Activated T-cell treated with anti-CD3 and anti-CD28 coated beads, Interleukin-2, amount 50 U/mL, for 72 hours (primary cell): ENCODE measurements around the gene SRSF3. TPM values are rescaled to one million over a fixed set of nuclear protein-coding genes. Genes with fewer than 3 reads are reported as not detected.
A peak's percentile ranks its signal among the peaks of the same experiment; 100 is the strongest.
"Not testable (repeated sequence)": the region's sequence is repeated elsewhere in the genome, so short reads cannot be mapped to it uniquely, and the experiment has no call there.

Source experiments
- ATAC-seq, 2 donors: fragments of 150-1000 bp; cut with Tn5 transposase; replicated peaks in 1 of 2; 2 replicates each; pipeline ENCODE4 v1.10.0; 2021; ENCODE audit warnings: moderate library complexity in 2 of 2, mild to moderate bottlenecking in 1 of 2
- DNase-seq, 2 donors: peaks; one replicate each; pipeline ENCODE4 v3.0.0; 2021 to 2022; ENCODE audit warnings: mixed read lengths in 1 of 2
- H3K27ac Mint-ChIP-seq: one replicate; pipeline ENCODE4 v1.8.0; 2022; ENCODE audit warnings: mild to moderate bottlenecking, moderate library complexity, mixed read lengths
- H3K27me3 Mint-ChIP-seq: one replicate; pipeline ENCODE4 v1.8.0; 2022; ENCODE audit warnings: low read depth, mixed read lengths
- H3K36me3 Mint-ChIP-seq, 2 donors: one replicate each; pipeline ENCODE4 v1.8.0; 2022; ENCODE audit warnings: mixed read lengths in 2 of 2, mild to moderate bottlenecking in 1 of 2; ENCODE audit not compliant: insufficient read depth in 2 of 2
- H3K4me1 Mint-ChIP-seq: one replicate; pipeline ENCODE4 v1.8.0; 2022; ENCODE audit warnings: low read depth, mixed read lengths
- H3K4me3 Mint-ChIP-seq, 2 donors: one replicate each; pipeline ENCODE4 v1.8.0; 2022; ENCODE audit warnings: mild to moderate bottlenecking in 2 of 2, mixed read lengths in 2 of 2, moderate library complexity in 2 of 2
- H3K9me3 Mint-ChIP-seq, 2 donors: one replicate each; pipeline ENCODE4 v1.8.0; 2022; ENCODE audit warnings: mixed read lengths in 2 of 2
- total RNA-seq, 2 donors: library from RNA; stranded (reverse); gene quantifications; one replicate each; pipeline ENCODE4 v1.2.3, GENCODE V29; 2022

Gene SRSF3
- total RNA-seq, 2 donors from 2014 or later: 409 to 541 TPM

- peaks cover 14 to 28% of the 10 kb centered on the region in 2 donors for H3K36me3 Mint-ChIP-seq
- H3K4me3 Mint-ChIP-seq, DNase-seq, ATAC-seq, H3K27me3 Mint-ChIP-seq, H3K9me3 Mint-ChIP-seq: not testable (repeated sequence)
- peak overlapping the region; percentile 44 for H3K27ac Mint-ChIP-seq
- H3K4me1 Mint-ChIP-seq: peaks cover 38% of the 10 kb centered on the region
Observed at GRCh38 chr6:36611679-36612078, 17.5 kb downstream of the SRSF3 start.

GRCh38 chr6:36612101-36612625, 18.0 kb downstream of the SRSF3 start:
- H3K27ac Mint-ChIP-seq: no peak overlapping the region
- ATAC-seq: no peak
- H3K36me3 Mint-ChIP-seq: peaks cover 14 to 24% of the 10 kb centered on the region in 2 donors
- H3K9me3 Mint-ChIP-seq: no peaks in the 10 kb centered on the region
- H3K27me3 Mint-ChIP-seq: no peaks in the 10 kb centered on the region
- H3K4me1 Mint-ChIP-seq: peaks cover 38% of the 10 kb centered on the region
- no peak for DNase-seq
- H3K4me3 Mint-ChIP-seq: no peak overlapping the region

- no peak for DNase-seq
- Mint-ChIP-seq H3K4me3 (no peak overlapping the region), H3K9me3 (no peaks in the 10 kb centered on the region), H3K36me3 (peaks cover 8 to 16% of the 10 kb centered on the region in 2 donors), H3K27me3 (no peaks in the 10 kb centered on the region), H3K4me1 (peaks cover 25% of the 10 kb centered on the region), H3K27ac (peak overlapping the region; percentile 0)
- ATAC-seq: no peak
Observed at GRCh38 chr6:36613200-36613995, 19.2 kb downstream of the SRSF3 start.

- Mint-ChIP-seq H3K36me3 (peaks cover 3 to 9% of the 10 kb centered on the region in 2 donors), H3K9me3 (no peaks in the 10 kb centered on the region), H3K4me1 (peaks cover 21% of the 10 kb centered on the region), H3K27ac (peak overlapping the region; percentile 56), H3K4me3 (no peak overlapping the region), H3K27me3 (no peaks in the 10 kb centered on the region)
- DNase-seq: peak; percentile 46 to 63
- ATAC-seq: peak; percentile 35 to 51
Observed at GRCh38 chr6:36615018-36615761, 21.0 kb downstream of the SRSF3 start.

GRCh38 chr6:36616893-36617521, 22.8 kb downstream of the SRSF3 start:
- Mint-ChIP-seq H3K27me3 (no peaks in the 10 kb centered on the region), H3K4me1 (peaks cover 14% of the 10 kb centered on the region), H3K36me3 (peaks cover 0 to 2% of the 10 kb centered on the region in 2 donors), H3K9me3 (no peaks in the 10 kb centered on the region), H3K4me3 (no peak overlapping the region), H3K27ac (peak overlapping the region; percentile 34)
- ATAC-seq (peak; percentile 47 to 53), DNase-seq (peak; percentile 36 to 41)

- no peak overlapping the region for H3K4me3 Mint-ChIP-seq
- peaks cover 0 to 2% of the 10 kb centered on the region in 2 donors for H3K36me3 Mint-ChIP-seq
- H3K27me3 Mint-ChIP-seq: no peaks in the 10 kb centered on the region
- H3K4me1 Mint-ChIP-seq: peaks cover 25% of the 10 kb centered on the region
- no peaks in the 10 kb centered on the region for H3K9me3 Mint-ChIP-seq
- no peak for DNase-seq
- ATAC-seq: no peak
- peak overlapping the region; percentile 22 for H3K27ac Mint-ChIP-seq
Observed at GRCh38 chr6:36618366-36619355, 24.5 kb downstream of the SRSF3 start.

- H3K9me3 Mint-ChIP-seq: no peaks in the 10 kb centered on the region
- H3K36me3 Mint-ChIP-seq: no peaks in the 10 kb centered on the region
- no peak overlapping the region for H3K4me3 Mint-ChIP-seq
- ATAC-seq (no peak), DNase-seq (no peak)
- no peak overlapping the region for H3K27ac Mint-ChIP-seq
- H3K27me3 Mint-ChIP-seq: no peaks in the 10 kb centered on the region
- peaks cover 21% of the 10 kb centered on the region for H3K4me1 Mint-ChIP-seq
Observed at GRCh38 chr6:36621371-36621855, 27.3 kb downstream of the SRSF3 start.

- Mint-ChIP-seq H3K36me3 (no peaks in the 10 kb centered on the region), H3K27ac (peak overlapping the region; percentile 36), H3K9me3 (no peaks in the 10 kb centered on the region), H3K4me1 (peaks cover 26% of the 10 kb centered on the region), H3K27me3 (no peaks in the 10 kb centered on the region), H3K4me3 (no peak overlapping the region)
- ATAC-seq: peak; percentile 4 to 33
- DNase-seq: no peak
Observed at GRCh38 chr6:36622901-36623546, 28.9 kb downstream of the SRSF3 start.

- no peaks in the 10 kb centered on the region for H3K9me3 Mint-ChIP-seq
- no peaks in the 10 kb centered on the region for H3K27me3 Mint-ChIP-seq
- H3K4me1 Mint-ChIP-seq: peaks cover 28% of the 10 kb centered on the region
- no peaks in the 10 kb centered on the region for H3K36me3 Mint-ChIP-seq
- H3K4me3 Mint-ChIP-seq: no peak overlapping the region
- DNase-seq: peak; percentile 74 to 82
- no peak overlapping the region for H3K27ac Mint-ChIP-seq
- peak; percentile 62 to 68 for ATAC-seq
Observed at GRCh38 chr6:36623547-36624459, 29.6 kb downstream of the SRSF3 start.

GRCh38 chr6:36624461-36625157, 30.4 kb downstream of the SRSF3 start:
- H3K4me3 Mint-ChIP-seq: no peak overlapping the region
- no peak for ATAC-seq
- H3K36me3 Mint-ChIP-seq: no peaks in the 10 kb centered on the region
- no peaks in the 10 kb centered on the region for H3K27me3 Mint-ChIP-seq
- H3K4me1 Mint-ChIP-seq: peaks cover 28% of the 10 kb centered on the region
- DNase-seq: no peak
- no peaks in the 10 kb centered on the region for H3K9me3 Mint-ChIP-seq
- H3K27ac Mint-ChIP-seq: no peak overlapping the region
